ENCODE data around the gene CRHR1.
A peak's percentile ranks its signal among the peaks of the same experiment; 100 is the strongest.
"Not testable (repeated sequence)": the region's sequence is repeated elsewhere in the genome, so short reads cannot be mapped to it uniquely, and the experiment has no call there.

Gene CRHR1

DNA sequence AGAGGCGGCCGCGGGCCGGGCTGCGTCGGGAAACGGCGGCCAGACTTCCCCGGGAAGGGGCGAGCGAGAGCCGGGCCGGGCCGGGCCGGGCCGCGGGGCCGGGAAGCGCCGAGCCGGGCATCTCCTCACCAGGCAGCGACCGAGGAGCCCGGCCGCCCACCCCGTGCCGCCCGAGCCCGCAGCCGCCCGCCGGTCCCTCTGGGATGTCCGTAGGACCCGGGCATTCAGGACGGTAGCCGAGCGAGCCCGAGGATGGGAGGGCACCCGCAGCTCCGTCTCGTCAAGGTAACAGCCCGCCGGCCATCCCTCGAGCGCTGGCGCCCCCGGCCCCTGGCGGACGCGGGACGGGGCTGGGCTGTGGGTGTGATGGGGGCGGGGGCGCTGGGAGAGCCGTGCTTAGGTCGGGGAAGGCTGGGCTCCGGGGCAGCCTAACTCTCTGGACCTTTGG is at the start of gene CRHR1:
Gene CRHR1, plus strand, starts transcription at position 28 of the 448 bp plus-strand sequence. Its CDS starts 225 bp downstream, at position 253.
- no peak for DNase-seq

GRCh38 chr17:45734598-45734997 is 49.5 kb upstream of the CRHR1 start:
- DNase-seq: no peak

DNA sequence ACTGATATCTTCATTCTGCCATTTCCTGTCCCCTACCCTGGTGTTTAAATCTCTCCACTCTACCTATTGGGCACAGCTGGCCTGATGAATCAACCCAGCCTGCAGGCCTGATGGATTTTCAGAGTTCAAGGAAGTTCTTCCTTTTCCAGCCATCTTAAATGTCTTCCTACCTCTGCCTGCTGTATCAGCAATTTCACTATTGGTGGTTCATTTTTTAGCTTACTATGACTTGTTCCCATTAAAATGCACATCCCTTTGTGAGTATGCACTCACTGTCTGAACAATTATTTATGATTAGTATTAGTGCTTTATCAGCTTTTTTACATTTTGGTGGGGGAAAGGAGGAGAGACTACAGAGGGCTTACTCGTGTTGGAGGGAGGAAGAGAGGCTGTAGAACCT is 48.6 kb upstream of the CRHR1 start:
- DNase-seq: no peak

- peak; percentile 76 for DNase-seq
These were observed 44.3 kb upstream of the CRHR1 start for GRCh38 chr17:45739786-45740185.

DNA sequence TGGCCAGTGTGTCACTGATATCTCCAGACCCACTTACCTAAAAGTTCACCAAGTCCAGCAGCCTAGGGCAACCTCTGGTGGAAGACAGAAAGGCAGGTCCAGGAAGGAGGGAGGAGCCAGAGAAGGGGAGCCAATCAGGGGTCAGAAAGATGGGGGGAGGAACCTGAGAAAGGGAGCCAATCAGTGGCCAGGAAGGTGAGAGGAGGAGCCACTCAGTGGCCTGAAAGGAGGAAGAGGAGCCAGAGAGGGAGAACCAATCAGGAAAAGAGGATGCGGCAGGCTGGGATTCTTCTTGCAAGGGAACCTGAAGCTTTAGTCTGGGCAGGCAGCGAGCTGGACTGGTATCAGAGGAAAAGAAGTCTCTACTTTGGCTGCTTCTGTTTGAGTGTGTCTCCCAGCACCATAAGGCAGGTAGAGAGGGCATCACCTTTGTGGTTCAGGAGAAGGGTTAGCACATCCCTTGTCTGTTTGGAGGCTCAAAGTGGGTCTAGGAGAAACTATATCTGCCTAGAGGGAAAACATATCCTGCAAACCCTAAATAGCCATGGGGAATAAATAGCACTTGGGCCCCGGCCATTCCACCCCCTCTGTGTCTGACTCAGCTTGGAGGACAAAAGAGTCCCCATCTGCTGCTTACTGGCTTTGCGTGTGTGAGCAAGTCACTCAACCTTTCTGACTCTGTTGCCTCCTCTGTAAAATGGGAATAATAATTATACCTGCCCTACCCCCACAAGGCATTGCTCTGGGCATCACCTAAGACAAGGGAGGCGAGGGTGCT is 43.4 kb upstream of the CRHR1 start:
- peak; percentile 34 for DNase-seq

DNA sequence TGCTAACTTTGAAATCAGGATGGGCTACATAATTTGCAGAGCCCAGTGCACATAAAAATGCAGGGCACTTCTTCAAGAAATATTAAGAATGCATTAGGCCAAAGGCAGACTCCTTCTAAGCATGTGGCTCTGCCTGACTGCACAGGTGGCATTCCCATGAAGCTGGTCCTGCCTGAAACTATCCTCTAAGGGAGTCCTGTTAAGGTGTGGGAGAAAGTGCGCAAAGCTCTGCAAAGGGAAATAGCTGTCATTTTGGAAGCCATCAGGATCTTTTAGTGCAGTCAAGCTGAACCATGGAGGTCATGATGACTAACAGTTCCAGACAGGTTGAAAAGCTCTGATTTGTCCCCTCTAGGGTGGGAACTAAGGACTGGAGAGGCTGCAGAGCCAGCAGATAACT is 41.9 kb upstream of the CRHR1 start:
- DNase-seq: peak; percentile 13

DNA sequence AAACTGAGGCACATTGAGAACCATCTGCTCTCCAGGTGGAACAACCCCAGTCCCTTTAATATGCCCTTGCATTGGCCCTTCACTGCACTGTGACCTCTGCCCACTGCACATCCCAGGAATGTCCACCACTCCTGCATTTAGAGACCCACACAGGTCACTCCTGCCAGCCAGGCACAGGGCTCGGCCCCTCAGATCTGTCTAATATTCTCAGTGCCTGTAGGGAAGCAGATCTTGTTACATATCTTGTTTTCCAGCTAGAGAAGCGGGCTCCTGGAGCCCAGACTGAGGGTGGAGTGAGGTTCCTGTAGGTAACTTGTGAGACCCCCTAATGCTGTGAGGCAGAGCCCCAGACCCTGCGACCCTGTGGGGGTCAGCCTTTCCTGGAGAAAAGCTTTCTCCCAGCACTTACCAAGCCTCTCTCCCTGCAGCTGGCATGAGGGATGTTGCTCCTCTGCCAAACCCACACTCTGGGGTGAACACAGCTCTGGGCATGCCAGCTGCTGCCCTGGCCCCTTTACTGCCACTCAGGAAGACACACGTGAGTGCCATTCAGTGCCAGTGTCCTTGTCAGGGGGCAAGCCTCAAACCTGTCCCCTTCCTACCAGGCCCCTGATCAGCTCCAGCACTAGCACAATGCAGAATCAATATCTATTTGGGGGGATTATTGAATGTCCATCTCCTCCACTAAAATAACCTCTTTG is 40.3 kb upstream of the CRHR1 start:
- DNase-seq: peak; percentile 63

DNA sequence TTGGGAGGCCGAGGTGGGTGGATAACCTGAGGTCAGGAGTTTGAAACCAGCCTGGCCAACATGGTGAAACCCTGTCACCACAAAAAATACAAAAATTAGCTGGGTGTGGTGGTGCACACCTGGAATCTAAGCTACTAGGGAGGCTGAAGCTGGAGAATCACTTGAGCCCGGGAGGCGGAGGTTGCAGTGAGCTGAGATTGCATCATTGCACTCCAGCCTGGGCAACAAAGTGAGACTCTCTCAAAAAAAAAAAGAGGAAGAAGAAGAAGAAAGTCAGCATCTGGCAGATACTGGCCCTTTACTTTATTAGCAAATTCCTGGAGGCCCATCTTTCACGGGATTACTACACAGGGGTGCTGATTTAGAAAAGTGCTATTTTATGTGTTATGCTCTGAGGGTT is 39.3 kb upstream of the CRHR1 start:
- DNase-seq: not testable (repeated sequence)

- no peak for DNase-seq
These were observed 38.3 kb upstream of the CRHR1 start for GRCh38 chr17:45745601-45746494.

GRCh38 chr17:45747911-45748310 is 36.2 kb upstream of the CRHR1 start:
- no peak for DNase-seq

DNA sequence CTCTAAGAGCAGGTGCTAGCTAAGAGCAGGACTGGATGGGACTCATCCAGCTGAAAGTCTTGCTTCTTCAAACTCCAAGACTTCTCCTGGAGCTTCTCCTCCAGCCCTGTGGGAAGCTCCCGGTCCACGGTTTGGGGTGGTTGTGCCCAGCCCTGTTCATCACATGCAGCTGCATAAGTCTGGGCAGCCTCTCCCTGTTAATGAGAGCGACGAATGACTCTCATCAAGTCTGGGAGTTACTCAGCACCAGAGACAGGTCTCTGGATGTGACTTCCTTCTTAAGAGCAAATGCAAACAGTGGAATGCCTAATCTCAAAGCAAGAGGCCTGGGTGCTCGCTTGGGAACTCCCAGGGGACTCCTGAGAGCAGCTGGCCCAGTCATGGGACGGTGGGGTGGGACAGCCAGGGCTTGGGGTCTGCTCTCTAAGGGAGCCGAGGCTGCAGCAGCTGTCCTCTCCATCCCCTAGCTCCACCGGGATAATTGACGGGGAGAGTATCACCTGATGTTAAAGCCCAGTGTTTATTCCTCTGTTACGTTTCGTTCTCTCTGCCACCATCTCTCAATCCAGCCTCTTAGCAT is 35.3 kb upstream of the CRHR1 start:
- DNase-seq: no peak

- peak; percentile 44 for DNase-seq
These were observed 34.2 kb upstream of the CRHR1 start for GRCh38 chr17:45749831-45750335.

- no peak for DNase-seq
These were observed 33.2 kb upstream of the CRHR1 start for GRCh38 chr17:45750779-45751440.

GRCh38 chr17:45751466-45751865 is 32.7 kb upstream of the CRHR1 start:
- no peak for DNase-seq

DNA sequence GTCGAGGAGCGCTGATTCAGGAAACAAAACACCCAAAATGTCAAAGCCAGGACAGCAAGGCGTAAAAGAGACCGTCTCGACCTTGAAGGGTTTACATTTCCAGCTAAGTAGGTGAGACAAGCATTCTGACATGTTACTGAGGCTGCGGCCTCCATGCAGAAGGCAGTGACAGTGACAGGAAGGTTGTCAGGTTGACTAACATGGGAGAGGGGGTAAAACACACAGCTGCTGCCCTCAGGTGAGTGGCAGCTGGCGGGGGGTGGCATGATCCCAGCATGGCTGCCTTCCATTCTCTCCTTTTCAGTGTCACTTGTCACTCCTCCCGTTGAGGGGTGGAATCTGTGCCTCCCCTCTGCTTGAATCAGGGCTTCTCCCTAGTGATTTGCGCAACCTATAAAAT is 31.9 kb upstream of the CRHR1 start:
- no peak for DNase-seq

- no peak for DNase-seq
These were observed 30.4 kb upstream of the CRHR1 start for GRCh38 chr17:45753645-45754225.

GRCh38 chr17:45755050-45755449 is 29.1 kb upstream of the CRHR1 start:
- DNase-seq: no peak

DNA sequence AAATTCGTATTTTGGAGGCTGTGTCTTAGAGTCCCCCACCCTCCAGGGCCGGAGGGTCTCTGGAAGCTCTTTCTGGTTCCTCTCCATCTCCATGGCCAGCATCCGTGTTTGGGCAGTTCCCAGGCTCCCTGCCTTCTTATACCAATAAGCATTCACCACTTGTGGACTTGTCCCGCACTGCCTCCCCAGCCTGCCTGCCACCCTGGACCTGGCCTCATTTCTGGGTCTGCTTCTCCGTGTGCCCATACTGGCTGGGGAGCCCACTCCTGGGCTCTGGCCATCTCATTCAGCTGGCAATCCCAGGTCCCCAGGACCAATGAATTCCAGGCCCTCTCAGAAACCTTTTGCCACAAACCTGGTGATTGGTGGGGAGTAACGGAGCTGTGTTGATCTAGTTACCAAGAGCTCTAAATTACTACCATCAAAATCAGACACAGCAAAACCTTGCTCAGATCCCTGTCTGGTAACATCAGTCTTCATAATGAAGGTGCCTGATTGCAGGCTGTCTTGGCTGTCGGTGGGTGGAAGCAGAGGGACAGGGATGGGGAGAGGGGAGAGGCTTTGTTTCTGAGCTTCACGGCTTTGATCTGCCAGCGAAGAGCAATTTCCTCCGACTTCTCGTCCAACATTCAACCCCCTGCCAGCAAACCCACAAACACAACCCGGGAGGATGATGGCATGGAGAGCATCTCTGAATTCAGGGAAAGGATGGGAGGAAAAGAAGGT is 27.7 kb upstream of the CRHR1 start:
- no peak for DNase-seq

- DNase-seq: no peak
These were observed 26.5 kb upstream of the CRHR1 start for GRCh38 chr17:45757431-45758218.

- no peak for DNase-seq
These were observed 25.6 kb upstream of the CRHR1 start for GRCh38 chr17:45758544-45758943.

Data from DMS79 treated with DMSO at 0.1 percent for 48 hours (cell line).